WERI-Rb-1 (cell line): ENCODE data around the gene SYNPO.

Source experiments
- DNase-seq: peaks from one replicate; pipeline ENCODE4 v3.0.0-alpha.2; 2020
- H3K27ac ChIP-seq: fragments of 250-450 bp; sonication (Bioruptor Pico); 2 replicates; pipeline ENCODE4 v1.5.1; 2020; ENCODE audit warnings: mild to moderate bottlenecking, moderate library complexity
- H3K27me3 ChIP-seq: fragments of 250-450 bp; sonication (Bioruptor Pico); 2 replicates; pipeline ENCODE4 v1.5.1; 2021; ENCODE audit warnings: mild to moderate bottlenecking, low read depth, moderate library complexity; ENCODE audit not compliant: insufficient read depth, severe bottlenecking
- H3K36me3 ChIP-seq: fragments of 250-450 bp; sonication (Bioruptor Pico); 2 replicates; pipeline ENCODE4 v1.5.1; 2020; ENCODE audit warnings: mild to moderate bottlenecking, moderate library complexity
- H3K4me3 ChIP-seq: 2 replicates; pipeline ENCODE4 v1.5.1; 2011; ENCODE audit warnings: low read depth, mild to moderate bottlenecking, control low read depth, low read length
- H3K9me3 ChIP-seq: fragments of 250-450 bp; sonication (Bioruptor Pico); 2 replicates; pipeline ENCODE4 v1.5.1; 2021; ENCODE audit warnings: mild to moderate bottlenecking, moderate library complexity; ENCODE audit not compliant: severe bottlenecking
- CTCF ChIP-seq: IDR thresholded peaks from 2 replicates; pipeline ENCODE4 v1.5.1; 2011; ENCODE audit warnings: low read depth, mild to moderate bottlenecking, control low read depth, inconsistent platforms, low read length

The SYNPO gene

GRCh38 chr5:150700594-150701377 lies 60.3 kb downstream of the SYNPO start, which contains the start of gene RBM22:
TSS of gene RBM22 (minus strand) at chr5:150701062. CDS start at chr5:150700985, 77 bp downstream.
- no peaks in the 10 kb centered on the region for H3K27me3 ChIP-seq
- TF ChIP-seq CTCF, result peak; percentile 59
- H3K4me3 ChIP-seq, result peak within 1 kb of the TSS; percentile 100
- peak; percentile 93 for DNase-seq
- peaks cover 39% of the 10 kb centered on the region for H3K36me3 ChIP-seq
- peak within 1 kb of the TSS; percentile 97 for H3K27ac ChIP-seq
- no peaks in the 10 kb centered on the region for H3K9me3 ChIP-seq

GRCh38 chr5:150703762-150704161 lies 63.3 kb downstream of the SYNPO start:
- Histone ChIP-seq H3K9me3 (no peaks in the 10 kb centered on the region), H3K27ac (no peak overlapping the region), H3K4me3 (no peak overlapping the region), H3K36me3 (peaks cover 19% of the 10 kb centered on the region), H3K27me3 (no peaks in the 10 kb centered on the region)
- no peak for DNase-seq
- no peak for TF ChIP-seq CTCF

- H3K27me3 ChIP-seq, result no peaks in the 10 kb centered on the region
- no peaks in the 10 kb centered on the region for H3K9me3 ChIP-seq
- H3K4me3 ChIP-seq, result no peak overlapping the region
- H3K36me3 ChIP-seq, result peaks cover 36% of the 10 kb centered on the region
- no peak for TF ChIP-seq CTCF
- H3K27ac ChIP-seq, result no peak overlapping the region
- DNase-seq, result no peak
These were observed 66.4 kb downstream of the SYNPO start for GRCh38 chr5:150706776-150707390.
